ENCODE results near the gene CACNB2.

DNA sequence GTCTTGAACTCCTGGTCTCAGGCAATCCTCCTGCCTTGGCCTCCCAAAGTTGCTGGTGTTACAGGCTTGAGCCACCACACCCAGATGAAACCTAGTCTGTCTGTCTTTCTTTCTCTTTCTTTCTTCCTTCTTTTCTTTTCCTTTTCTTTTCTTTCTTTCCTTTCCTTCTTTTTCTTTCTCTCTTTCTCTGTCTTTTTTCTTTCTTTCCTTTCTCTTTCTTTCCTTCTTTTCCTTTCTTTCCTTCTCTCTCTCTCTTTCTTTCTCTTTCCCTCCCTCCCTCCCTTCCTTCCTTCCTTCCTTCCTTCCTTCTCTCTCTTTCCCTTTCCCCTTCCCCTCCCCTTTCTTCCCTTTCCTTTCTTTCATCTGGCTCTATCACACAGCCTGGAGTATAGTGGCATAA, 185.2 kb downstream of the CACNB2 start:
- TF ChIP-seq, protein P1, sequence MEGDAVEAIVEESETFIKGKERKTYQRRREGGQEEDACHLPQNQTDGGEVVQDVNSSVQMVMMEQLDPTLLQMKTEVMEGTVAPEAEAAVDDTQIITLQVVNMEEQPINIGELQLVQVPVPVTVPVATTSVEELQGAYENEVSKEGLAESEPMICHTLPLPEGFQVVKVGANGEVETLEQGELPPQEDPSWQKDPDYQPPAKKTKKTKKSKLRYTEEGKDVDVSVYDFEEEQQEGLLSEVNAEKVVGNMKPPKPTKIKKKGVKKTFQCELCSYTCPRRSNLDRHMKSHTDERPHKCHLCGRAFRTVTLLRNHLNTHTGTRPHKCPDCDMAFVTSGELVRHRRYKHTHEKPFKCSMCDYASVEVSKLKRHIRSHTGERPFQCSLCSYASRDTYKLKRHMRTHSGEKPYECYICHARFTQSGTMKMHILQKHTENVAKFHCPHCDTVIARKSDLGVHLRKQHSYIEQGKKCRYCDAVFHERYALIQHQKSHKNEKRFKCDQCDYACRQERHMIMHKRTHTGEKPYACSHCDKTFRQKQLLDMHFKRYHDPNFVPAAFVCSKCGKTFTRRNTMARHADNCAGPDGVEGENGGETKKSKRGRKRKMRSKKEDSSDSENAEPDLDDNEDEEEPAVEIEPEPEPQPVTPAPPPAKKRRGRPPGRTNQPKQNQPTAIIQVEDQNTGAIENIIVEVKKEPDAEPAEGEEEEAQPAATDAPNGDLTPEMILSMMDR (IDR thresholded peaks at IDR 0.05) = no peak
- TF ChIP-seq POLR2A (IDR thresholded peaks at IDR 0.05; ENCODE audit: low read length) (no peak), RNF2 (IDR thresholded peaks at IDR 0.05; ENCODE audit: borderline replicate concordance, low read depth) (no peak), CEBPB (IDR thresholded peaks at IDR 0.05) (no peak), RAD21 (conservative IDR thresholded peaks at IDR 0.05 in 1 of 2, IDR thresholded peaks at IDR 0.05 in 1 of 2) (no peak), POLR2AphosphoS2 (conservative IDR thresholded peaks at IDR 0.05; ENCODE audit: low read length) (no peak), CBX2 (IDR thresholded peaks at IDR 0.05; ENCODE audit: borderline replicate concordance, low read depth) (no peak), SMC3 (IDR thresholded peaks at IDR 0.05) (no peak), CHD2 (IDR thresholded peaks at IDR 0.05; ENCODE audit: low read length, partially characterized antibody) (no peak), ZSCAN20 (CRISPR knock-in tag; IDR thresholded peaks at IDR 0.05) (no peak), EHMT2 (IDR thresholded peaks at IDR 0.05; ENCODE audit: low read depth) (no peak)

Measured in A549 (cell line).